Raji (cell line): ENCODE results near the gene HNF4A.

Experiments
- POLR2A ChIP-seq: IDR thresholded peaks from 2 replicates; pipeline ENCODE4 v1.6.1; 2011; ENCODE audit warnings: low read depth, low read length, control low read depth; ENCODE audit not compliant: insufficient read depth

The HNF4A gene

GRCh38 chr20:44430270-44431065 is 75.0 kb downstream of the HNF4A start:
- TF ChIP-seq POLR2A: no peak

GRCh38 chr20:44431118-44431501 is 75.6 kb downstream of the HNF4A start:
- no peak for TF ChIP-seq POLR2A

- no peak for TF ChIP-seq POLR2A
These were observed 76.2 kb downstream of the HNF4A start for GRCh38 chr20:44431502-44432234.

GRCh38 chr20:44432618-44433577 is 77.4 kb downstream of the HNF4A start:
- no peak for TF ChIP-seq POLR2A

GRCh38 chr20:44433751-44434538 is 78.4 kb downstream of the HNF4A start:
- TF ChIP-seq POLR2A: no peak

GRCh38 chr20:44435630-44436335 is 80.3 kb downstream of the HNF4A start:
- no peak for TF ChIP-seq POLR2A

- TF ChIP-seq POLR2A: no peak
These were observed 80.9 kb downstream of the HNF4A start for GRCh38 chr20:44436393-44436792.

GRCh38 chr20:44437497-44437896 is 82.0 kb downstream of the HNF4A start:
- TF ChIP-seq POLR2A: no peak

- TF ChIP-seq POLR2A: no peak
These were observed 83.3 kb downstream of the HNF4A start for GRCh38 chr20:44438782-44439181.

- TF ChIP-seq POLR2A: no peak
These were observed 83.8 kb downstream of the HNF4A start for GRCh38 chr20:44439318-44439717.

- TF ChIP-seq POLR2A: no peak
These were observed 87.0 kb downstream of the HNF4A start for GRCh38 chr20:44442298-44443070.

GRCh38 chr20:44445742-44446710 is 90.5 kb downstream of the HNF4A start:
- TF ChIP-seq POLR2A: no peak
